IPS-18c (cell line): Measurements from ENCODE around the gene ROR1.

Experiments used
- H3K4me3 ChIP-seq: 2 replicates; pipeline ENCODE4 v1.7.0; 2013; ENCODE audit warnings: low read depth, mild to moderate bottlenecking, low read length, moderate library complexity; ENCODE audit not compliant: insufficient read depth
- H3K9me3 ChIP-seq: one replicate; pipeline ENCODE4 v1.6.1; 2013; ENCODE audit warnings: mild to moderate bottlenecking, low read length, moderate library complexity; ENCODE audit not compliant: control insufficient read depth, insufficient read depth

Gene ROR1

GRCh38 chr1:63977466-63977865 is 203.6 kb downstream of the ROR1 start:
- no peaks in the 10 kb centered on the region for H3K9me3 ChIP-seq
- no peak overlapping the region for H3K4me3 ChIP-seq

- H3K9me3 ChIP-seq: no peaks in the 10 kb centered on the region
- H3K4me3 ChIP-seq: no peak overlapping the region
Observed at GRCh38 chr1:63980740-63981407, 207.1 kb downstream of the ROR1 start.

- Histone ChIP-seq H3K4me3 (no peak overlapping the region), H3K9me3 (no peaks in the 10 kb centered on the region)
Observed at GRCh38 chr1:63981408-63981773, 207.6 kb downstream of the ROR1 start.

GRCh38 chr1:63982201-63982600 is 208.4 kb downstream of the ROR1 start:
- Histone ChIP-seq H3K4me3 (no peak overlapping the region), H3K9me3 (no peaks in the 10 kb centered on the region)

GRCh38 chr1:63983391-63984256 is 209.8 kb downstream of the ROR1 start:
- Histone ChIP-seq H3K4me3 (no peak overlapping the region), H3K9me3 (no peaks in the 10 kb centered on the region)

GRCh38 chr1:63984257-63984929 is 210.6 kb downstream of the ROR1 start:
- H3K4me3 ChIP-seq: no peak overlapping the region
- no peaks in the 10 kb centered on the region for H3K9me3 ChIP-seq

GRCh38 chr1:63984930-63985290 is 211.1 kb downstream of the ROR1 start:
- H3K9me3 ChIP-seq: no peaks in the 10 kb centered on the region
- H3K4me3 ChIP-seq: no peak overlapping the region

GRCh38 chr1:63987014-63987627 is 213.3 kb downstream of the ROR1 start:
- H3K9me3 ChIP-seq: no peaks in the 10 kb centered on the region

GRCh38 chr1:63987628-63988024 is 213.8 kb downstream of the ROR1 start:
- Histone ChIP-seq H3K4me3 (no peak overlapping the region), H3K9me3 (no peaks in the 10 kb centered on the region)

More at GRCh38 chr1:63987014-63987627, 213.3 kb downstream of the ROR1 start:
- H3K4me3 ChIP-seq: no peak overlapping the region

GRCh38 chr1:63988941-63989340 is 215.1 kb downstream of the ROR1 start:
- H3K9me3 ChIP-seq: no peaks in the 10 kb centered on the region
- H3K4me3 ChIP-seq: no peak overlapping the region

GRCh38 chr1:63991685-63992084 is 217.9 kb downstream of the ROR1 start:
- Histone ChIP-seq H3K4me3 (no peak overlapping the region), H3K9me3 (no peaks in the 10 kb centered on the region)

GRCh38 chr1:64000021-64000420 is 226.2 kb downstream of the ROR1 start:
- Histone ChIP-seq H3K4me3 (no peak overlapping the region), H3K9me3 (no peaks in the 10 kb centered on the region)

- no peaks in the 10 kb centered on the region for H3K9me3 ChIP-seq
- no peak overlapping the region for H3K4me3 ChIP-seq
Observed at GRCh38 chr1:64001038-64001437, 227.2 kb downstream of the ROR1 start.

- H3K4me3 ChIP-seq: no peak overlapping the region
Observed at GRCh38 chr1:64004451-64005025, 230.7 kb downstream of the ROR1 start.

GRCh38 chr1:64005801-64006200 is 232.0 kb downstream of the ROR1 start:
- Histone ChIP-seq H3K9me3 (no peaks in the 10 kb centered on the region), H3K4me3 (no peak overlapping the region)

More at GRCh38 chr1:64004451-64005025, 230.7 kb downstream of the ROR1 start:
- no peaks in the 10 kb centered on the region for H3K9me3 ChIP-seq

GRCh38 chr1:64006276-64007051 is 232.6 kb downstream of the ROR1 start:
- no peaks in the 10 kb centered on the region for H3K9me3 ChIP-seq

GRCh38 chr1:64010316-64010715 is 236.5 kb downstream of the ROR1 start:
- no peaks in the 10 kb centered on the region for H3K9me3 ChIP-seq
- H3K4me3 ChIP-seq: no peak overlapping the region

More at GRCh38 chr1:64006276-64007051, 232.6 kb downstream of the ROR1 start:
- H3K4me3 ChIP-seq: no peak overlapping the region
